ENCODE measurements around the gene SHC1. TPM values are rescaled to one million over a fixed set of nuclear protein-coding genes. Genes with fewer than 3 reads are reported as not detected.

Gene SHC1
- total RNA-seq, 2 experiments from 2014 or later = 59.9 to 60.0 TPM

DNA sequence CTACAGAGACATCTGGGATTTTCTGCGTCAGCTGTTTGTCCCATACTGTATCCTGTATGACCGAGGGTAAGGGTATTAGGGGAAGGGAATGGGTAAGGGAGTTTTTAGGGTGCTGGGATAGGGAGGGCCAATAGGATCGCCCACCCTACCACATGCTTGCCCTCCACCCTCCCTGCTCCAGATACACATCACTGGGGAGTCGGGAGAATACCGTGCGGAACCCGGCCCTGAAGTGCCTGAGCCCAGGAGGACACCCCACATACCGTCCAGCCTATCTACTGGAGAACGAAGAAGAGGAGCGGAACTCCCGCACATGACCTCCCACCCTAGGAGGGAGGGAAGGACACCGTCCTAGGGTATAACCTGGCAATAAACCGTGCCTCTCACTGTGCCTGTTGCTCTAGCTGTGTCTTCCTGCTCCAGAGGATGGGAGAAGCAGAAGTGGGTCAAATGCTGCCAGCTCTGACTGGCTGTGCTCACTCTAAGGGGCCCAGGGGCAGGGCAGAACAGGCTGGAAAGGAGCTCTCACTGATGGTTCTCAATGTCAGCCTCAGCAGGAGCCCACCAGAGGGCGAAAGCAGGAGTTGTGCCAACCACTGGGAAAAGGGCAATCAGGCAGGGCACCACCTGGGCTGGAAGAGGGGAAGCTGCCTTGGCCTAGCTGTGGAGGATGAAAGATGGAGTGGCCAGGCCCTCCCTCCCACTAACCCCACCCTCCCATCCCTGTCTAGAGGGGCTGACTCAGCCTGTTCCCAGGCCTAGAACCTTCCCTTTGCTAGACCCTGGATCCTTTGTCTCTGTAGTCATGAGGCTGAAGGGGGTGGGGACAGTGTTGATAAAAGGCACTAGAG lies 22.4 kb upstream of the SHC1 start:
- no peaks in the 10 kb centered on the region for H3K9me3 Mint-ChIP-seq
- intact Hi-C loops (cut with DNase I, micrococcal nuclease) = no loop called here
- no peak overlapping the region for H3K27ac Mint-ChIP-seq
- ChIA-PET POLR2A (interaction anchor here (1.0 to 2.5 kb wide), 4 partner anchors 8 to 38 kb away, joined by 3 to 19 read pairs (median 12); partner anchors contain the start of genes FLAD1 and PBXIP1), CTCF (interaction anchor here (1.3 to 13.2 kb wide), 2 partner anchors 9 to 26 kb away, joined by 3 to 159 read pairs; no protein-coding TSS in a partner anchor)
- ATAC-seq (ENCODE audit: poor library complexity) (no peak), DNase-seq (no peak)
- peaks cover 26% of the 10 kb centered on the region for H3K36me3 Mint-ChIP-seq (ENCODE audit: low read depth)
- no peaks in the 10 kb centered on the region for H3K27me3 Mint-ChIP-seq
- H3K4me3 ChIP-seq (ENCODE audit: low read length) = no peak overlapping the region
- no peak overlapping the region for H3K4me3 Mint-ChIP-seq
- no peaks in the 10 kb centered on the region for H3K9me3 ChIP-seq (ENCODE audit: control insufficient read depth in 1 of 2, insufficient read depth in 1 of 2, low read length in 2 of 2)
- no peaks in the 10 kb centered on the region for H3K27me3 ChIP-seq (ENCODE audit: control insufficient read depth in 1 of 2, insufficient read depth in 2 of 2, low read length in 2 of 2)
- no peak for TF ChIP-seq CTCF (IDR thresholded peaks at IDR 0.05)
- peaks cover 33% of the 10 kb centered on the region for H3K4me1 ChIP-seq (ENCODE audit: insufficient read depth, low read length)
- peaks cover 33% of the 10 kb centered on the region for H3K4me1 Mint-ChIP-seq (ENCODE audit: low read depth)
- no peak overlapping the region for H3K27ac ChIP-seq (ENCODE audit: low read depth in 1 of 2, low read length in 2 of 2)
- H3K36me3 ChIP-seq (ENCODE audit: insufficient read depth, low read length) = peaks cover 39% of the 10 kb centered on the region

DNA sequence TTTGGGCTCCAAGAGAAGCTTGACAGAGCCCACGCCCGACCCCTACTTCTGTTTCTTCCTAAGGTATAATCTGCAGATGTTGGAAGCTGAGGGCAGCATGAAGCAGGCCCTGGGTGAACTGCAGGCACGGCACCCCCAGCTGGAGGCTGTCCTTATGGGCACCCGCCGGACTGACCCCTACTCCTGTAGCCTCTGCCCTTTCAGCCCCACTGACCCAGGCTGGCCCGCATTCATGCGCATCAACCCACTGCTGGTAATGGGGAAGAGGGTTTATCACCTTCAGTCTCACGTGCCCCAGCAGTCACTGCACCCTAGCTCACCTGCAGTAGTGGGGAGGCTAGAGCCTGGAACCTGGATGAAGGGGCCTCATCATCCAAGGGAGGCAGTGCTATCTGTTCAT lies 19.7 kb upstream of the SHC1 start:
- H3K9me3 Mint-ChIP-seq = no peaks in the 10 kb centered on the region
- no peak for ATAC-seq (ENCODE audit: poor library complexity)
- no peak overlapping the region for H3K4me3 Mint-ChIP-seq
- Histone ChIP-seq H3K36me3 (ENCODE audit: insufficient read depth, low read length) (peaks cover 50% of the 10 kb centered on the region), H3K4me1 (ENCODE audit: insufficient read depth, low read length) (peaks cover 26% of the 10 kb centered on the region), H3K9me3 (ENCODE audit: control insufficient read depth in 1 of 2, insufficient read depth in 1 of 2, low read length in 2 of 2) (no peaks in the 10 kb centered on the region), H3K4me3 (ENCODE audit: low read length) (no peak overlapping the region), H3K27me3 (ENCODE audit: control insufficient read depth in 1 of 2, insufficient read depth in 2 of 2, low read length in 2 of 2) (no peaks in the 10 kb centered on the region), H3K27ac (ENCODE audit: low read depth in 1 of 2, low read length in 2 of 2) (no peak overlapping the region)
- ChIA-PET POLR2A (interaction anchor here (0.7 kb wide), 1 partner anchor 27 kb away, joined by 3 read pairs; no protein-coding TSS in a partner anchor), CTCF (interaction anchor here (1.3 to 1.7 kb wide), 2 partner anchors 9 to 27 kb away, joined by 3 to 6 read pairs; no protein-coding TSS in a partner anchor)
- no peaks in the 10 kb centered on the region for H3K27me3 Mint-ChIP-seq
- no peak for TF ChIP-seq CTCF (IDR thresholded peaks at IDR 0.05)
- H3K36me3 Mint-ChIP-seq (ENCODE audit: low read depth) = peaks cover 33% of the 10 kb centered on the region
- no peak for DNase-seq
- H3K4me1 Mint-ChIP-seq (ENCODE audit: low read depth) = peaks cover 16% of the 10 kb centered on the region
- H3K27ac Mint-ChIP-seq = no peak overlapping the region
- intact Hi-C loops (cut with DNase I, micrococcal nuclease) = no loop called here

DNA sequence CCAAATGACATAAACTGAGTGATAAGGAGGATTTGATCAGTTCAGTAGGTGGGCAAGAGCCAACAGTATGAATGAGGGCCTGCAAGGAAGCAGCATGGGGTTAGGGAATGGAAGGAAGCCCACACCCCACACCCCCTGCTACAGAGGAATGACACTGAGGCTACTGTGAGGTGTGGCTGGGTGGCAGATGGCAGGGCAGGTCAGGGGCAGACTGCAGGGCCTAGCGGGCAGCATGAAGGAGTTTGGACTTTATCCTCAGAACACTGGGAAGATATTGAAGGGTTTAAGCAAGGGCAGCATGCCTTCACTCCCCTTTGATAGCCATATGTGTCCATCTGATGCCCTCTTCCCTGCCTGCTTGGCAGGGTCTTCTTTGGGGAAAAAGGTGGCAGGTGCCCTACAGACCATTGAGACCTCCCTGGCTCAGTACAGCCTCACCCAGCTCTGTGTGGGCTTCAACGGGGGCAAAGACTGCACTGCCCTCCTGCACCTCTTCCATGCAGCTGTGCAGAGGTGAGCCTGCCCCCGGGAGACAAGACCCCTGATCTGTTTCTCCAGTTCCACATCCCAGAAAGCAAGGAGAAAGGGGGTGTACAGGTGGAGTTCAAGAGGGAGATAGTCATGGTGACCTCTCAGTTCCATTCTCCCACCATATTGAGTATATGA lies 18.8 kb upstream of the SHC1 start:
- DNase-seq (no peak), ATAC-seq (ENCODE audit: poor library complexity) (no peak)
- Histone ChIP-seq H3K9me3 (ENCODE audit: control insufficient read depth in 1 of 2, insufficient read depth in 1 of 2, low read length in 2 of 2) (no peaks in the 10 kb centered on the region), H3K27ac (ENCODE audit: low read depth in 1 of 2, low read length in 2 of 2) (no peak overlapping the region), H3K4me3 (ENCODE audit: low read length) (no peak overlapping the region), H3K27me3 (ENCODE audit: control insufficient read depth in 1 of 2, insufficient read depth in 2 of 2, low read length in 2 of 2) (no peaks in the 10 kb centered on the region), H3K36me3 (ENCODE audit: insufficient read depth, low read length) (peaks cover 50% of the 10 kb centered on the region), H3K4me1 (ENCODE audit: insufficient read depth, low read length) (peaks cover 33% of the 10 kb centered on the region)
- Mint-ChIP-seq H3K27me3 (no peaks in the 10 kb centered on the region), H3K4me1 (ENCODE audit: low read depth) (peaks cover 15% of the 10 kb centered on the region), H3K4me3 (no peak overlapping the region), H3K36me3 (ENCODE audit: low read depth) (peaks cover 33% of the 10 kb centered on the region), H3K9me3 (no peaks in the 10 kb centered on the region), H3K27ac (no peak overlapping the region)
- intact Hi-C loops (cut with DNase I, micrococcal nuclease) = loop anchor here in 1 of 2 experiments (1.0 kb wide), 1 partner anchor 11 kb away; no protein-coding TSS in a partner anchor
- CTCF ChIA-PET = interaction anchor here (1.3 to 1.7 kb wide), 2 partner anchors 10 to 28 kb away, joined by 3 to 6 read pairs; no protein-coding TSS in a partner anchor
- TF ChIP-seq CTCF (IDR thresholded peaks at IDR 0.05) = no peak
- POLR2A ChIA-PET = interaction anchor here (1.3 kb wide), 1 partner anchor 10 kb away, joined by 6 read pairs; no protein-coding TSS in a partner anchor

Measured in CD4-positive, alpha-beta T cell (primary cell).